ENCODE data around the gene GABARAP. TPM values are rescaled to one million over a fixed set of nuclear protein-coding genes. Genes with fewer than 3 reads are reported as not detected.

GABARAP gene
- total RNA-seq, 1 experiment from 2014 or later, result 228 TPM

GRCh38 chr17:7239091-7240027, 2.9 kb downstream of the GABARAP start, which contains the start of gene PHF23 (continued):
- 0 out of 2 replicates have a peak, but pooled peaks have one; percentile 11 for TF ChIP-seq ETV6 (CRISPR knock-in tag; IDR thresholded peaks at IDR 0.05)
- no peak for TF ChIP-seq ZNF425 (CRISPR knock-in tag; conservative IDR thresholded peaks at IDR 0.05)
- peak; percentile 23; the same call in 1 of the 2 replicates for TF ChIP-seq ARID4B (CRISPR knock-in tag; IDR thresholded peaks at IDR 0.05; ENCODE audit: borderline replicate concordance)
- no peak; the same call in 1 of the 2 replicates for TF ChIP-seq IRF1 (CRISPR knock-in tag; IDR thresholded peaks at IDR 0.05)
- 0 out of 2 replicates have a peak, but pooled peaks have one; percentile 47 for TF ChIP-seq CBFB (CRISPR knock-in tag; IDR thresholded peaks at IDR 0.05; ENCODE audit: low read depth)
- TF ChIP-seq NR1H2 (CRISPR knock-in tag; IDR thresholded peaks at IDR 0.05), result no peak
- TF ChIP-seq USF1 (CRISPR knock-in tag; IDR thresholded peaks at IDR 0.05), result 0 out of 2 replicates have a peak, but pooled peaks have one; percentile 25
- no peak for TF ChIP-seq ZNF317 (CRISPR knock-in tag; IDR thresholded peaks at IDR 0.05; ENCODE audit: borderline replicate concordance, low read depth)
- TF ChIP-seq ATF1 (CRISPR knock-in tag; IDR thresholded peaks at IDR 0.05), result no peak
- no peak for TF ChIP-seq ZNF423 (CRISPR knock-in tag; IDR thresholded peaks at IDR 0.05)
- TF ChIP-seq AFF4 (CRISPR knock-in tag; IDR thresholded peaks at IDR 0.05; ENCODE audit: borderline replicate concordance), result no peak; the same call in 1 of the 2 replicates
- TF ChIP-seq NFATC4 (CRISPR knock-in tag; IDR thresholded peaks at IDR 0.05), result no peak
- TF ChIP-seq PRRX2 (CRISPR knock-in tag; IDR thresholded peaks at IDR 0.05), result no peak
- 0 out of 2 replicates have a peak, but pooled peaks have one; percentile 54 for TF ChIP-seq ZBTB43 (CRISPR knock-in tag; IDR thresholded peaks at IDR 0.05)
- no peak for TF ChIP-seq ZNF416 (CRISPR knock-in tag; IDR thresholded peaks at IDR 0.05)
- no peak for TF ChIP-seq TEAD4 (CRISPR knock-in tag; IDR thresholded peaks at IDR 0.05)
- no peak for TF ChIP-seq NR3C1 (CRISPR knock-in tag; conservative IDR thresholded peaks at IDR 0.05; ENCODE audit: low read depth)
- TF ChIP-seq SP1 (CRISPR knock-in tag; conservative IDR thresholded peaks at IDR 0.05), result peak; percentile 63; the same call in 1 of the 2 replicates

Data from WTC11 (cell line).